GM12878 (cell line): Measurements from ENCODE around the gene MYO19. TPM values are rescaled to one million over a fixed set of nuclear protein-coding genes. Genes with fewer than 3 reads are reported as not detected.
A peak's percentile ranks its signal among the peaks of the same experiment; 100 is the strongest.

ENCODE experiments used
- ATAC-seq: fragments of 200-7000 bp; cut with Tn5 transposase; 3 replicates; pipeline ENCODE4 v1.9.1; 2020; ENCODE audit warnings: mild to moderate bottlenecking, moderate library complexity
- BruUV-seq: library from RNA; stranded (reverse); fragments of 400-500 nt; replicated peaks from 2 replicates; lab custom pipeline; 2021; lab: Mats Ljungman, UMichigan
- CTCF ChIA-PET: fragments of 300-600 bp; sonication (Branson Sonifier 250); formaldehyde crosslinking; extraction: SDS; loops from one replicate; lab custom pipeline; 2021; ENCODE audit warnings: inconsistent platforms; lab: Yijun Ruan, JAX
- POLR2A ChIA-PET: fragments of 350-600 bp; formaldehyde crosslinking; extraction: SDS; loops from one replicate; lab custom pipeline; 2021; ENCODE audit warnings: inconsistent platforms; lab: Charles Lee
- RAD21 ChIA-PET: fragments of 300-600 bp; sonication (Branson Sonifier 250); formaldehyde crosslinking; loops from one replicate; lab custom pipeline; 2023; ENCODE audit warnings: antibody characterized with exemption; ENCODE audit not compliant: unreplicated experiment; lab: Charles Lee
- SMC1A ChIA-PET: fragments of 300-600 bp; sonication (Branson Sonifier 250); formaldehyde crosslinking; loops from one replicate; lab custom pipeline; 2023; ENCODE audit not compliant: unreplicated experiment, uncharacterized antibody; lab: Charles Lee
- DNase-seq: peaks from one replicate; pipeline ENCODE4 v3.0.0-alpha.2; 2011; ENCODE audit warnings: low read depth, low spot score
- FAIRE-seq: peaks from 3 replicates; lab custom pipeline; 2011; peaks lifted over from hg19 to GRCh38; lab: Jason Lieb, UNC
- H2AFZ ChIP-seq: 2 replicates; pipeline ENCODE4 v1.6.0; 2011; ENCODE audit warnings: low read depth, low read length, control low read depth; ENCODE audit not compliant: control insufficient read depth
- H3K27ac ChIP-seq: 2 replicates; pipeline ENCODE4 v1.5.1; 2011; ENCODE audit warnings: control low read depth; ENCODE audit not compliant: control insufficient read depth, insufficient read depth
- H3K27me3 ChIP-seq, 2 experiments: replicated peaks in 1 of 2; 2 replicates each; pipeline versions ENCODE4 v1.6.0 to v1.6.1; 2011; ENCODE audit warnings: low read length in 1 of 2; ENCODE audit not compliant: control insufficient read depth in 2 of 2, insufficient read depth in 2 of 2
- H3K36me3 ChIP-seq, 2 experiments: 2 replicates each; pipeline ENCODE4 v1.5.1; 2011; ENCODE audit warnings: low read length in 1 of 2; ENCODE audit not compliant: control insufficient read depth in 2 of 2, insufficient read depth in 2 of 2
- H3K4me1 ChIP-seq: 2 replicates; pipeline ENCODE4 v1.6.1; 2011; ENCODE audit warnings: mild to moderate bottlenecking, low read length, moderate library complexity, mixed read lengths; ENCODE audit not compliant: control insufficient read depth, insufficient read depth
- H3K4me2 ChIP-seq: 2 replicates; pipeline ENCODE4 v1.6.0; 2011; ENCODE audit warnings: control low read depth; ENCODE audit not compliant: control insufficient read depth, insufficient read depth
- H3K4me3 ChIP-seq: fragments of 200-600 bp; sonication (generic); 2 replicates; pipeline ENCODE4 v1.5.1; 2016
- H3K79me2 ChIP-seq: 2 replicates; pipeline ENCODE4 v1.6.0; 2011; ENCODE audit warnings: low read length; ENCODE audit not compliant: control insufficient read depth, insufficient read depth
- H3K9ac ChIP-seq: 2 replicates; pipeline ENCODE4 v1.8.0; 2011; ENCODE audit warnings: low read length, control low read depth, mixed read lengths; ENCODE audit not compliant: control insufficient read depth, insufficient read depth
- H3K9me3 ChIP-seq: replicated peaks from 3 replicates; pipeline ENCODE4 v1.5.1; 2011; ENCODE audit warnings: mild to moderate bottlenecking, low read length; ENCODE audit not compliant: control insufficient read depth, insufficient read depth
- H4K20me1 ChIP-seq: 2 replicates; pipeline ENCODE4 v1.6.0; 2011; ENCODE audit not compliant: control insufficient read depth, insufficient read depth
- ATF7 ChIP-seq: fragments of 450-650 bp; IDR thresholded peaks from 2 replicates; pipeline ENCODE4 v1.6.1; 2016; ENCODE audit warnings: low read depth, mild to moderate bottlenecking
- NR2C2 ChIP-seq: IDR thresholded peaks from 2 replicates; pipeline ENCODE4 v1.6.1; 2011; ENCODE audit warnings: borderline replicate concordance, low read depth; ENCODE audit not compliant: control insufficient read depth, insufficient read length
- SMARCA5 ChIP-seq: fragments of 450-650 bp; IDR thresholded peaks from 2 replicates; pipeline ENCODE4 v1.6.1; 2017; ENCODE audit warnings: mild to moderate bottlenecking
- WGBS: methylation state at CpG from one replicate; pipeline ENCODE4 v1.1.6; 2016; ENCODE audit warnings: low lambda C conversion rate; ENCODE audit not compliant: insufficient replicate concordance, insufficient coverage; ENCODE audit errors: missing lambda C conversion rate; 5-methylcytosine and 5-hydroxymethylcytosine counted together
- in situ Hi-C: fragments of 300-500 bp; cut with MboI; formaldehyde crosslinking; loops from 9 replicates; pipeline ENCODE4 v1.14.3; 2018; ENCODE audit warnings: mixed read lengths
- intact Hi-C: fragments of 100-400 bp; cut with micrococcal nuclease; formaldehyde crosslinking; loops from one replicate; pipeline ENCODE4 v1.14.2; 2022; ENCODE audit not compliant: unreplicated experiment
- polyA plus RNA-seq, 11 experiments: library from polyadenylated mRNA; depleted of rRNA in 4 of 11; unstranded in 6 of 11; stranded (reverse) in 5 of 11; fragments of >200 nt; fragmentation: Nextera tagmentation in 4 of 11; fragmentation: Illumina TruSeq in 1 of 11; extraction: Ambion mirVana in 4 of 11; extraction: Trizol in 1 of 11; gene quantifications; 1 replicate in 1 of 11; 2 replicates in 10 of 11; pipeline versions ENCODE4 v1.2.1 to v1.2.3, GENCODE V29; 2011 to 2016; ENCODE audit warnings: inconsistent platforms in 2 of 11, missing spikeins in 2 of 11, low read depth in 1 of 11
- total RNA-seq, 4 experiments: library from RNA; depleted of rRNA in 3 of 4; stranded (reverse); fragments of >200 nt in 3 of 4; fragmentation: Illumina TruSeq in 1 of 4; extraction: Trizol in 1 of 4; gene quantifications; 2 replicates each; pipeline versions ENCODE4 v1.2.1 to v1.2.3, GENCODE V29; 2013 to 2021
- TF ChIP-seq, protein P1 (sequence below): IDR thresholded peaks from 2 replicates; pipeline ENCODE4 v1.6.1; 2012; ENCODE audit warnings: mild to moderate bottlenecking, low read depth, low read length

The MYO19 gene
- total and polyA plus RNA-seq, 10 of the 15 experiments (the other 5 are each of a cell fraction or from before 2014, with no cell fraction given): 11.4 to 103 (median 67.1) TPM

DNA sequence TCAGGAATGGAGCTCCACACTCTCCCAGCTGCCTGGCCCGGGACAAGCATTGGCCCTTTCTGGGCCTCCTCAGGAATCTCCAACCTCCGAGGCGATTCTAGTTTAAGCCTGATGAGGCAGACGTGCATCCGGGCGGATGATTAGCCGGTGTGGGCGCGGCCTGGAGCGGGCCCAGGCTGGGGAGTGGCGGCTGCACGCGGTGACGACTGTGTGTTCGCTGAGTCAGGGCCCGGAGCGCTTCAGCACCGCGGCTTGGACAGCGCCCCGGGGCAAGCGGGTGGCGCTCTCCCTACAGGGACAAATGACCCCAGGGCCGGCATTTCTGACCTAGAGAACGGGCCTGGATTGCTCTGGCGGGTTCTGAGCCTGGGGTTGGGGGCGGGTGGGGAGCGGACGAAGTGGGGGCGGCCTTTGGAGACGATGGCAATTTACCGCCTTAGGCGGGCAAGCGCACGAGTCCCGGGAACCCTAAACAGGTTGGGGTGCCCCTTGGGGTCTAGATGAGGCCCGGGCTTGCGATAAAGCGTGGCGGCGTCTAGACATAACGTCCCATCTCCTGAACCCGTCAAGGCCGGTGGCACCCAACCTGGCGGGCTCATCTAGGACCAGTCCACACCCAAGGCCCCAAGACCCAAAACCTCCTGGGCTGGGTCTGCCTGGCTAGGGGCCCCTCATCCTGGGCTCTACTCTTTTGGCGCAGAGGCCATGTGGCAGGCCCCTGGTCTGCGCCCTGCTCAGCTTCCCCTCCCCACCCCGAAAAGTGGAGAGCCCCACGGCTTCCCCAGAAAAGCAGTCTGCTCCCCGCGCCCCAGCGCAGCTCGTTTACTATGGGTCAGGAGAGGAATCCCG lies 70.5 kb downstream of the MYO19 start:
- SMC1A ChIA-PET: no interaction called here
- no peak overlapping the region for H3K4me2 ChIP-seq
- intact Hi-C loops: no loop called here

More for the DNA sequence above, 70.5 kb downstream of the MYO19 start:
- in situ Hi-C loops: no loop called here
- Histone ChIP-seq H3K9ac (no peak overlapping the region), H3K79me2 (no peaks in the 10 kb centered on the region), H3K9me3 (no peaks in the 10 kb centered on the region), H3K4me1 (no peaks in the 10 kb centered on the region), H4K20me1 (no peaks in the 10 kb centered on the region; the same call in 1 of the 2 replicates), H2AFZ (no peak overlapping the region), H3K36me3 (no peaks in the 10 kb centered on the region), H3K4me3 (no peak overlapping the region)
- ChIA-PET CTCF (no interaction called here), POLR2A (no interaction called here)
- WGBS: 40% methylated on average over 52 of the region's 54 CpGs
- DNase-seq (no peak), FAIRE-seq (no peak)
- BruUV-seq: no TSS peak
- TF ChIP-seq ATF7 (no peak), SMARCA5 (no peak), NR2C2 (no peak)
- TF ChIP-seq, protein P1, sequence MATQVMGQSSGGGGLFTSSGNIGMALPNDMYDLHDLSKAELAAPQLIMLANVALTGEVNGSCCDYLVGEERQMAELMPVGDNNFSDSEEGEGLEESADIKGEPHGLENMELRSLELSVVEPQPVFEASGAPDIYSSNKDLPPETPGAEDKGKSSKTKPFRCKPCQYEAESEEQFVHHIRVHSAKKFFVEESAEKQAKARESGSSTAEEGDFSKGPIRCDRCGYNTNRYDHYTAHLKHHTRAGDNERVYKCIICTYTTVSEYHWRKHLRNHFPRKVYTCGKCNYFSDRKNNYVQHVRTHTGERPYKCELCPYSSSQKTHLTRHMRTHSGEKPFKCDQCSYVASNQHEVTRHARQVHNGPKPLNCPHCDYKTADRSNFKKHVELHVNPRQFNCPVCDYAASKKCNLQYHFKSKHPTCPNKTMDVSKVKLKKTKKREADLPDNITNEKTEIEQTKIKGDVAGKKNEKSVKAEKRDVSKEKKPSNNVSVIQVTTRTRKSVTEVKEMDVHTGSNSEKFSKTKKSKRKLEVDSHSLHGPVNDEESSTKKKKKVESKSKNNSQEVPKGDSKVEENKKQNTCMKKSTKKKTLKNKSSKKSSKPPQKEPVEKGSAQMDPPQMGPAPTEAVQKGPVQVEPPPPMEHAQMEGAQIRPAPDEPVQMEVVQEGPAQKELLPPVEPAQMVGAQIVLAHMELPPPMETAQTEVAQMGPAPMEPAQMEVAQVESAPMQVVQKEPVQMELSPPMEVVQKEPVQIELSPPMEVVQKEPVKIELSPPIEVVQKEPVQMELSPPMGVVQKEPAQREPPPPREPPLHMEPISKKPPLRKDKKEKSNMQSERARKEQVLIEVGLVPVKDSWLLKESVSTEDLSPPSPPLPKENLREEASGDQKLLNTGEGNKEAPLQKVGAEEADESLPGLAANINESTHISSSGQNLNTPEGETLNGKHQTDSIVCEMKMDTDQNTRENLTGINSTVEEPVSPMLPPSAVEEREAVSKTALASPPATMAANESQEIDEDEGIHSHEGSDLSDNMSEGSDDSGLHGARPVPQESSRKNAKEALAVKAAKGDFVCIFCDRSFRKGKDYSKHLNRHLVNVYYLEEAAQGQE: peak; percentile 90
- TF ChIP-seq, all 136 proteins: peak for 1
- RAD21 ChIA-PET: no interaction called here
- peaks cover 4 to 9% of the 10 kb centered on the region in 2 experiments; a peak in 3 of 4 replicates for H3K27me3 ChIP-seq
- peak; percentile 87 for ATAC-seq
- H3K27ac ChIP-seq: no peak overlapping the region
